GM12874 (cell line): ENCODE data around the gene GRPEL1.

Experiments used
- TF ChIP-seq, protein P1 (sequence below): IDR thresholded peaks from 2 replicates; pipeline ENCODE4 v1.5.1; 2011; ENCODE audit warnings: low read depth, mild to moderate bottlenecking, control low read depth, low read length, moderate library complexity; ENCODE audit not compliant: insufficient read depth

GRPEL1 gene

GRCh38 chr4:7074426-7074825 lies 6.6 kb upstream of the GRPEL1 start:
- TF ChIP-seq, protein P1, sequence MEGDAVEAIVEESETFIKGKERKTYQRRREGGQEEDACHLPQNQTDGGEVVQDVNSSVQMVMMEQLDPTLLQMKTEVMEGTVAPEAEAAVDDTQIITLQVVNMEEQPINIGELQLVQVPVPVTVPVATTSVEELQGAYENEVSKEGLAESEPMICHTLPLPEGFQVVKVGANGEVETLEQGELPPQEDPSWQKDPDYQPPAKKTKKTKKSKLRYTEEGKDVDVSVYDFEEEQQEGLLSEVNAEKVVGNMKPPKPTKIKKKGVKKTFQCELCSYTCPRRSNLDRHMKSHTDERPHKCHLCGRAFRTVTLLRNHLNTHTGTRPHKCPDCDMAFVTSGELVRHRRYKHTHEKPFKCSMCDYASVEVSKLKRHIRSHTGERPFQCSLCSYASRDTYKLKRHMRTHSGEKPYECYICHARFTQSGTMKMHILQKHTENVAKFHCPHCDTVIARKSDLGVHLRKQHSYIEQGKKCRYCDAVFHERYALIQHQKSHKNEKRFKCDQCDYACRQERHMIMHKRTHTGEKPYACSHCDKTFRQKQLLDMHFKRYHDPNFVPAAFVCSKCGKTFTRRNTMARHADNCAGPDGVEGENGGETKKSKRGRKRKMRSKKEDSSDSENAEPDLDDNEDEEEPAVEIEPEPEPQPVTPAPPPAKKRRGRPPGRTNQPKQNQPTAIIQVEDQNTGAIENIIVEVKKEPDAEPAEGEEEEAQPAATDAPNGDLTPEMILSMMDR, result no peak

DNA sequence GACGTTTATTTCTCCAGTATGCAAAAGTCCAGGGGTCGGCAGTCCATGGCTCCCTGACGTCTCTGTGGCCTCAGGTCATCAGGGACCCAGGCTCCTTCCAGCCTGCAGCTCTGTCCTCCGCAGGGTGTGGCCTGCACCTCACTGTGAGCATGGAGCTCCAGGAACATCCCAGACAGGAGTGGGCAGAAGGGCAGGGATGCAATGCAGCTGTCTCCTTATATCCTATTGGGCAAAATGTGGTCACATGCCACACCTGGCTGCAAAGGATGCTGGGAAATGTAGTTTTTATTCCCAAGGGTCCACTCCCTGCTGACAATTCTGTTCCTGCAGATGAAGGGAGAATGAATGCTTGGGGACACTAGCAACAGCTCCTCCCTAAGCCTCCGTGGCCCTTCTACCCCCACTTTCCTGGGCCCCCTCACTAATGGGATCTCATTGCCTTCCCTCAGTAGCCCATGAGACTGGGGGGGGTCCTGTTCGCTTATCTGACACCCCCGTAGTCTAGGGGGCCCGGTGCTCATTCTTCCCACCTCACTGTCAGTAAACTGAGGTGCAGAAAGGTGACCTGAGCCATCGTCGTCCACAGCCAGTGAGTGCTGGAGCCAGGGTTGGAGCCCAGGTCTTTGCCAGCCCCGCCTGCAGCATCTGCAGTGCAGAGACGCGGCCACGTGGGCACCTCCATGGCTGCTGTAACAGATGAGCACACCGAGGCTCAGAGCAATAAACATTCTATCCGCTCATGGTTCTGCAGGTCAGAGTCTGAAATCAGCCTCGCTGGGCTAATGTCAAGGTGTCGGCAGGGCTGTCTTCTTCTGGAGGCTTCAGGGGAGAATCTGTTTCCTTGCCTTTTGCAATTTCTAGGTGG lies 5.9 kb upstream of the GRPEL1 start:
- TF ChIP-seq, protein P1, result no peak

DNA sequence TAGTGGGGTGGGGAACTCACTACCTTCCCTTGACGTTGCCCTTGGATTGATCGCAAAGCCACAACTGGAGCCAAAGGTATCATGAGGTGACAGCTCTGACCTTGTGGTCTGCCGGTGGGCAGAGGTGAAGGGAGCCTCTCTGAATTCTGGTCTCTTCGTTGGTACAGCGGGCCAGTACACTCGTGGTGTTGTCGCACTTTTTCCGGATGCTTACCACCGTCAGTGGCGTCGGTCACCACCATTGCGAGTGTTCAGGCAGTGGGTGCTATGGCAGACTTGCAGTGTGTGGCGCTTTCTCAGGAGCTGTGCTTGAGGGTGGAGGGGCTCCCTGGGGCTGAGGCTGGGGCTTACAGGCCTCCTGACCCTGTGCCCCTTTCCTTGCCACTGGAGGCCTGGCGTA lies 5.2 kb upstream of the GRPEL1 start:
- TF ChIP-seq, protein P1, result no peak

DNA sequence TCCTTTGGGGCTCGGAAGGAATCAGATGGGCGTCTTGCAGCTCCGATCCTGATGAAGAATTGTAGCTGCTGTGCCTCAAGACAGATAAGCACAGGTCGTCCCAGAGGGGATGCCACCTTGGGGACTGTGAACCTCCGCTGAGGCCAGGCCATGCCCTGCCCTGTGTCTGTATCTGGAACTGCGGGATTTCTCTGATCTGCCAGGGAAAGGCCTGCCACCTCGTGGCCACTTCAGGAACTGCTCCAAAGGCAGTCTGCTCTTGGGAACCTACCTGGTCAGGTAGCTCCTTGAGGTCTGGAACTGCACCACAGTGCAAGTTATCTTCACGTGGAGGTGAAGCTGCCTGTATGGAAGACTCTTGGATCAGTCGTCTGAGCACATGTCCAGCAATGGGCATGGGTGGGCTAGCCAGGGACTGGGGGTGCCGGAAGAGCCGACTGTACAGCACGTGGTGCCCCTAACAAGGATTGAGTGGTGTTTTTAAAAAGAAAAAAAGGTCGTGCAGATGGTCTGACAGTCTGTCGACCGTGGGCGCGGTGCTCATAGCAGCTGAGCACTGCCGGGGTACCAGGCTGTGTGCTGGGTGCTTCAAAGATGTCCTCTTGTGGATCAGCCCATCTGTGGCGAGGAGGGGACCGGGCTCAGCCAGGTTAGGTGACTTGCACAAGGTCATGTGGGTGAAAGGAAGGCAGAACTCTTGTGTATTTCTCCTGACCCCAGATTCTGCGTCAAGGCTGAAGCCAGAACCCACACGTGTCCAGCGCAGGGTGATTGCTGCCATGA lies 3.1 kb upstream of the GRPEL1 start:
- TF ChIP-seq, protein P1, result peak; percentile 97

- TF ChIP-seq, protein P1, result no peak
Measured at GRCh38 chr4:7068883-7069282, 1.0 kb upstream of the GRPEL1 start.

DNA sequence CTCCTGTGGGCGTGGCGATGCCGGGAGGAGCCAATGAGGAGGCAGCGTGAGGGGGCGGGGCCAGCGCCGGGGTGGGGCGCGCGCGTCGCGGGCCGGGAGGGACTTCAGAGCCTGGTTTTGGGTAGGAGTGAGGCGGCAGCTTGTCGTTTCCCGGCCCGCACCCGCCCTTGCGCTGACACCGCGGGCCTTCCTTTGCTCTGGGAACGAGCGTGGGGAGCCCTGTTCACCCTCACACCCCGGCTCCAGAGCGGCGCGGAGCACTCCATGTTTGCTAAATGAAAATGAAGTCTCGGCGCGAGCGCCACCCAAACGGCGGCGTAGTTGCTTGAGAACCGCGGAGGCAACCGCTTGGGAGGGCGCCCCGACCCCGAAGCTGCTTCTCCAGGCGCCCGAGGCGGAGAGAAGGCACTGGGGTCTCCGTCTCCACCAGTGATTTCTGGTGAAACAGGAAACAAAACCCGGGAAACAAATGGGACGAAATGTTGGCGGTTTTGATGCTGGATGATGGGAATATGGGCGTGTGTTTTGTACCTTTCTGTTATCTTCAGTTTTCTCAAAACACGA lies 497 bp upstream of the GRPEL1 start:
- TF ChIP-seq, protein P1, result no peak

DNA sequence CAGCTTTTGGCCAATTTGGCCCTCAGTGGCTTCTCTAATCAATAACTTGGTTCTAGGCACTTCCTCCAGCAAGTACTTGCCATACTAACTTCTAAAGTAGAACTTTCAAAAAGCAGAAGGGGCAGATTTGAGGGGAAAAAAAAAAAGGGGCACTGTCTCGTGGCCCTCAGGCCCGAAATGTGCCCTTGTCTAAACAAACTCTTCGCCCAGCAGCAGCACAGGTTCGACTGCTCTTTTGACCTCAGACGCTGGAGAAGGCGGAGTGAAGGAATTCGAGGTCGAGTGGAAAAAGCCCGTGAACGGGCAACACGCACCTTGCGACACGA lies 775 bp downstream of the GRPEL1 start:
- TF ChIP-seq, protein P1, result no peak
